ENCODE results near the gene SLC1A4. TPM values are rescaled to one million over a fixed set of nuclear protein-coding genes. Genes with fewer than 3 reads are reported as not detected.
A peak's percentile ranks its signal among the peaks of the same experiment; 100 is the strongest.
"Not testable (repeated sequence)": the region's sequence is repeated elsewhere in the genome, so short reads cannot be mapped to it uniquely, and the experiment has no call there.

The SLC1A4 gene
- total and polyA plus RNA-seq, 2 experiments from 2014 or later: 27.4 to 51.9 TPM

- Histone ChIP-seq H3K79me2 (ENCODE audit: insufficient read depth) (no peaks in the 10 kb centered on the region), H3K4me1 (ENCODE audit: insufficient read depth) (no peaks in the 10 kb centered on the region), H3K4me3 (no peak overlapping the region), H2AFZ (no peak overlapping the region), H3K27me3 (replicated peaks; ENCODE audit: insufficient read depth) (no peaks in the 10 kb centered on the region), H3K27ac (no peak overlapping the region), H3K36me3 (ENCODE audit: low read depth) (no peaks in the 10 kb centered on the region), H3K9ac (no peak overlapping the region), H3K9me2 (ENCODE audit: insufficient read depth) (no peaks in the 10 kb centered on the region), H3K9me3 (ENCODE audit: low read depth) (no peaks in the 10 kb centered on the region), H3K4me2 (ENCODE audit: unreplicated experiment) (no peak overlapping the region), H4K20me1 (ENCODE audit: insufficient read depth) (no peaks in the 10 kb centered on the region), H3F3A (ENCODE audit: insufficient read depth) (no peaks in the 10 kb centered on the region)
- no peak for DNase-seq
- in situ Hi-C loops (cut with MboI): loop anchor here (25.0 kb wide), 2 partner anchors 445 to 695 kb away; no protein-coding TSS in a partner anchor
- TF ChIP-seq EZH2phosphoT487 (IDR thresholded peaks at IDR 0.05; ENCODE audit: insufficient read depth, low read depth) (no peak), EZH2 (IDR thresholded peaks at IDR 0.05; ENCODE audit: insufficient read depth, poor library complexity, severe bottlenecking) (no peak)
- WGBS, 2 experiments (ENCODE audit: low coverage in 1 of 2, low lambda C conversion rate in 2 of 2, missing lambda C conversion rate in 2 of 2): 67 to 69% methylated on average over 13 of the region's 13 CpGs
Observed at GRCh38 chr2:65032019-65032975, 43.1 kb downstream of the SLC1A4 start.

GRCh38 chr2:65033178-65033577 is 44.0 kb downstream of the SLC1A4 start:
- no peak overlapping the region for H3K27ac ChIP-seq
- H3K9ac ChIP-seq: no peak overlapping the region
- H3K27me3 ChIP-seq (replicated peaks; ENCODE audit: insufficient read depth): no peaks in the 10 kb centered on the region
- 69 to 76% methylated on average over 4 of the region's 4 CpGs for WGBS, 2 experiments (ENCODE audit: low coverage in 1 of 2, low lambda C conversion rate in 2 of 2, missing lambda C conversion rate in 2 of 2)
- no peaks in the 10 kb centered on the region for H4K20me1 ChIP-seq (ENCODE audit: insufficient read depth)
- in situ Hi-C loops (cut with MboI): loop anchor here (25.0 kb wide), 2 partner anchors 446 to 696 kb away; no protein-coding TSS in a partner anchor
- H3K36me3 ChIP-seq (ENCODE audit: low read depth): no peaks in the 10 kb centered on the region
- no peaks in the 10 kb centered on the region for H3F3A ChIP-seq (ENCODE audit: insufficient read depth)
- H3K9me3 ChIP-seq (ENCODE audit: low read depth): no peaks in the 10 kb centered on the region
- TF ChIP-seq EZH2phosphoT487 (IDR thresholded peaks at IDR 0.05; ENCODE audit: insufficient read depth, low read depth) (no peak), EZH2 (IDR thresholded peaks at IDR 0.05; ENCODE audit: insufficient read depth, poor library complexity, severe bottlenecking) (no peak)
- no peaks in the 10 kb centered on the region for H3K79me2 ChIP-seq (ENCODE audit: insufficient read depth)
- H3K4me2 ChIP-seq (ENCODE audit: unreplicated experiment): no peak overlapping the region
- H3K9me2 ChIP-seq (ENCODE audit: insufficient read depth): no peaks in the 10 kb centered on the region
- no peaks in the 10 kb centered on the region for H3K4me1 ChIP-seq (ENCODE audit: insufficient read depth)
- DNase-seq: peak; percentile 38
- H2AFZ ChIP-seq: no peak overlapping the region
- no peak overlapping the region for H3K4me3 ChIP-seq

GRCh38 chr2:65033667-65034066 is 44.5 kb downstream of the SLC1A4 start:
- not testable (repeated sequence) for H3K4me1 ChIP-seq (ENCODE audit: insufficient read depth); H3K4me2 ChIP-seq (ENCODE audit: unreplicated experiment); H3K27ac ChIP-seq; DNase-seq; H3K9ac ChIP-seq; H3K27me3 ChIP-seq (replicated peaks; ENCODE audit: insufficient read depth); H3K36me3 ChIP-seq (ENCODE audit: low read depth); H3K9me2 ChIP-seq (ENCODE audit: insufficient read depth); H4K20me1 ChIP-seq (ENCODE audit: insufficient read depth); H2AFZ ChIP-seq; H3K4me3 ChIP-seq; H3K79me2 ChIP-seq (ENCODE audit: insufficient read depth); H3F3A ChIP-seq (ENCODE audit: insufficient read depth); H3K9me3 ChIP-seq (ENCODE audit: low read depth)
- in situ Hi-C loops (cut with MboI): loop anchor here (25.0 kb wide), 2 partner anchors 446 to 696 kb away; no protein-coding TSS in a partner anchor
- 80 to 85% methylated on average over 4 of the region's 4 CpGs for WGBS, 2 experiments (ENCODE audit: low coverage in 1 of 2, low lambda C conversion rate in 2 of 2, missing lambda C conversion rate in 2 of 2)

GRCh38 chr2:65035351-65035943 is 46.2 kb downstream of the SLC1A4 start:
- 78 to 81% methylated on average over 6 of the region's 6 CpGs for WGBS, 2 experiments (ENCODE audit: low coverage in 1 of 2, low lambda C conversion rate in 2 of 2, missing lambda C conversion rate in 2 of 2)
- Histone ChIP-seq H3K36me3 (ENCODE audit: low read depth) (no peaks in the 10 kb centered on the region), H4K20me1 (ENCODE audit: insufficient read depth) (no peaks in the 10 kb centered on the region), H3K9ac (no peak overlapping the region), H3K4me1 (ENCODE audit: insufficient read depth) (no peaks in the 10 kb centered on the region), H3K27me3 (replicated peaks; ENCODE audit: insufficient read depth) (no peaks in the 10 kb centered on the region), H3K27ac (no peak overlapping the region), H3K4me3 (no peak overlapping the region), H3K79me2 (ENCODE audit: insufficient read depth) (no peaks in the 10 kb centered on the region), H3K9me3 (ENCODE audit: low read depth) (no peaks in the 10 kb centered on the region), H3K9me2 (ENCODE audit: insufficient read depth) (no peaks in the 10 kb centered on the region), H3K4me2 (ENCODE audit: unreplicated experiment) (no peak overlapping the region), H2AFZ (no peak overlapping the region), H3F3A (ENCODE audit: insufficient read depth) (no peaks in the 10 kb centered on the region)
- TF ChIP-seq EZH2 (IDR thresholded peaks at IDR 0.05; ENCODE audit: insufficient read depth, poor library complexity, severe bottlenecking) (no peak), EZH2phosphoT487 (IDR thresholded peaks at IDR 0.05; ENCODE audit: insufficient read depth, low read depth) (no peak)
- in situ Hi-C loops (cut with MboI): loop anchor here (25.0 kb wide), 2 partner anchors 448 to 698 kb away; no protein-coding TSS in a partner anchor
- DNase-seq: no peak
